GM19035 (cell line): Measurements from ENCODE around the gene IPO8.
"Not testable (repeated sequence)": the region's sequence is repeated elsewhere in the genome, so short reads cannot be mapped to it uniquely, and the experiment has no call there.

ENCODE experiments used
- ATAC-seq: cut with Tn5 transposase; IDR thresholded peaks from one replicate; pipeline ENCODE4 v1.9.1; 2021; ENCODE audit not compliant: unreplicated experiment

The IPO8 gene

DNA sequence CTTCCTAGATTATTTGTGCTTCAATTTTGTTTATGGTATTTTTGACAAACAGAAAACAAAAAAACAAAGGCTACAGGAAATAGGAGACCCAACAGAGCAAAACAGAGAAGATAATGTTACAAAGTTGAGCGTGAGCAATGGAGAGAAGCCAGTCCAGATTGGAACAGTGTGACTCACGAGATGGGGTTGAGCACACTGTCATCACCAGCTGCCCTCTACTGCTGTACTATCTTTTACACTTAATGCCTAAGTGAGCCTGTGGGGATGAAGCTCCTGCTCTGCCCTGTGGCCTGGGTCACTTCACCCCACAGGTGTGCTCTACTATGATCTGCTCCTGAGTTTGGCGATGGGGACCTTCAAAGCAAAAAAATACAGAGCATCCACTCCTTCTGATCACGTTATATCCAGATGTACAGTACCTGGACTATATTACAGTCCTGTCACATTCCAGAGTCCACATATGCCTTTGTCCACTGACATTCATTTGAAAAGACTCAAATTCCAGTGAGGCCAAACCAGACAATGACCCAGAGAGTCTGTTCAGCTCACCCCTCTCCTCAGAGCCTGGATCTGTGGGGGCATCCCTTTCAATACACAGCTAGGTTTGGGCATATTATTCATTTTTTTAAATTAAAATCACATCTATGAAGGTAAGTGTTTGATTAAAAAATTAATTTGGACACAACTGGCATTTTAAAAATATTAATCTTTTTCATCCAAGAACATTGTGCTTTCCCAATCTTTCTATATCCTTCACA lies 4.4 kb downstream of the IPO8 start:
- ATAC-seq = no peak

DNA sequence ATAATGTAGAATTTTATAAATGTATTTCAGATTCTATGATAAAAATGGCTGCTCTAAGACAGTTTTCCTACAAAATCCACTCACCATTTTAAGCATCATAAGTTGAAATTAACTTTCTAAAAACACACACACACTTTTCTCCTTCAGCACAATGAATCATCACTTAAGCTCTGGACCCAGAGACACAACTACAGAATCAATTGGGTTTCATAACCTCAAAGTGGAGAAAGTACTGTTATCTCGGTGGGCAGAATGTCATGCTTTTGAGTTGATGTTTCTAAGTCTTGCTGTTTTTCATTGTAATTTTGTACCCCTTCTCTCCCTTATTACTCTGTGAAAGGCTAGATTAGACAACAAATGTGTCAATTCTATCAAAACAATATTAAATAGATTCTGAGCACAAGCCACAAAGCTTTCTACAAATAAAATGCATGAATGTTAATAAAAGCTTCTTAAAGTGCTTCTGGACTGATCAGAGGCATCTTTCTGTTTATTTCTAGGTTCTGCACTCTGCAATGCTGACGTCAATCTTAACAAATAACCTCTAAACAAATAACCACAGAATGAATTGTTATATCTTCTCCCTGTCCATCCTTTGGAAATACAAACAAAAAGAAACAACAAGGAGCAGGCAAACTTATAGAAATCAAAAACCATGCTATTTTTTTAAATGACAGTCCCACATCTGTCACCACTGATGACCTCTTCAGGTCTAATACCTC lies 8.2 kb downstream of the IPO8 start:
- no peak for ATAC-seq

DNA sequence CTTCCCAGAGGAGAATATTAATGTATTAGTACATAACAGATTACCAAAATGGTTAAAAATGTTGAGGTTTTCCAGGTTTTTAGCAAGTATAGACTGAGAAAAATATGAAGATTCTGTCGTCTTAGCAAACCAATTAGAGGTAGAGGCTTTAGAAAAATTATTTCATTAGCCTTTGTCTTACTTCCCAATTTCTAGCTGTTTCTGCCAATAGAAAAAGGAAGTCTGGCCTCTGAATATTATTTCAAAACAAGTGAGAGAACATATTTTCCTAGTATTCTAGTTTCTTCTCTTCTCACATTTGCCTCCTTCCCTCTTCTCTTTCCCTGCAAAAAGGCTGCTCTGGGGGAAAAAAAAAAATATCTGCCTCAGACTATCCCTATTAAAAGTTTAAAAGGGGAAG lies 16.4 kb downstream of the IPO8 start:
- ATAC-seq = no peak

DNA sequence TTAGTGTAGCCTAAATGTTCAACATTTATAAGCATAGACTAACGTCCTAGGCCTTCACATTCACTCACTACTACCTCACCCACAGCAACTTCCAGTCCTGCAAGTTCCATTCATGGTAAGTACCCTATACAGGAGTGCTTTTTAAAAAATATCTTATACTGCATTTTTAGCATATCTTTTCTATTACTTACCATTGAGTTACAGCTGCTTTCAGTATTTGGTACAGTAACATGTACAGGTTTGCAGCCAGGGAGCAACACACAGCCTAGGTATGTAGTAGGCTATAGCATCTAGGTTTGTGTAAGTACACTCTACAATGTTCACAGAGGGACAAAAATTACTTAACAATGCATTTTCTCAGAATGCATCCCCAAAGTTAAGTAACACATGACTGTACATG lies 17.4 kb downstream of the IPO8 start:
- ATAC-seq = no peak

DNA sequence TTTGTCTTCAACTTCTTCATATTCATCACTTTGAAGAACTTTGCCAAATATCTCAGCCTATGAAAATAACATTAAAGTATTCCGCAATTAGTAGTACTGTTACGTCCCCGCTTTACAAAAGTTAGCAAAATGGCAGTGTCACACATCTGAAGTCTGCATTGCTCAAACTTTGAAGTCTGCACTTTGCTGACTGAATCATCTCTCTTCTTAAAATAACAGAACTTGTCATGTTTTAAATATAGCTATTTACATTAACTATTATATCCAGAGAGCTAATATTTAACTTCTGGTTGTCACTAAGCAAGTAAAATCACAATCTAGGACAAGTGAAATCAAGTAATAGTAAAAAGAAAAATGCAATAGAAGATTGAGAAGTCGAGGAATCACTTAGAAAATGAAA lies 34.5 kb downstream of the IPO8 start:
- no peak for ATAC-seq

DNA sequence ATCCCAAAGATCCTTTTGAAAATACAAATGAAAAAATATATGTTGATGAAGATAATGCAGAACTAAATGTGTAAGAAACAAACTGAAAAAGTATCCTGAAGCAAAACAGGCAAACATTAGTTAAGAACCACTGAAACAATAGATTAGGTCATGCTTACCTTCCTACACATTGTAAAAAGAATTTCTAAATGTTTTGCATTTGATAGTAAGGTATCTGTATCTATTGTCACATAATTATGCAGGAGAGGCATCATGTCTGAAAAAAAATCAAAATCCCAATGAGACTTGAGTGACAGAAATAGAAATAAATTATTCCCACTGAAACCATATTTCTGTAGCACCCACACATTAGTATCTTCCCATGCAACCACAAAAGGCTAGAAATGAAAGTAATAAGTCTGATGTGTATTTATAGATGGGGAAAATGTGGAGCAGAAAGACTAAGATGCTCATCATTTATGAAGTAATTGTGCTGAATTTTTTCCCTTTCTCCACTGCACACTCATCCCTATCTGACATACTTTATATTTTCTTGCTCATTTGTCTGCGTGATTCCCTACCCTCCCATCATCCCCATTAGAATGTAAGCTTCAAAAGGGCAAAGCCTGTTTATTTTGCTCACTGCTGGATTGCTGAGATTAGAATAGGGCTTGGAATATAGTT lies 43.5 kb downstream of the IPO8 start:
- ATAC-seq = no peak

DNA sequence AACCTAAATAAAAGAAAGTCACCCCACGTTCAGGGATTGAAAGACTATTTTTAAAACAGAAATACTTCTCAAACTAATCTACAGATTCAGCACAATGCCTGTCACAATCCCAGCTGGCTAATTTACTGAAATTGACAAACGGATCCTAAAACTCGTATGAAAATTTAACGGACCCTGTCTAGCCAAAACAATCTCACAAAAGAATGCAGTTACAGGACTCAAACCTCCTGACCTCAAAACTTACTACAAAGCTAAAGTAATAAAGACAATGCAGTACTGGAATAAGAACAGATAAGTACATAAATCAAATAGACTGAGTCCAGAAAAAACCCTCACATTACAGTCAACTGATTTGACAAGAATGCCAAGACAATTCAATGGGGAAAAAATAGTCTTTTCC lies 48.8 kb downstream of the IPO8 start:
- ATAC-seq = no peak

DNA sequence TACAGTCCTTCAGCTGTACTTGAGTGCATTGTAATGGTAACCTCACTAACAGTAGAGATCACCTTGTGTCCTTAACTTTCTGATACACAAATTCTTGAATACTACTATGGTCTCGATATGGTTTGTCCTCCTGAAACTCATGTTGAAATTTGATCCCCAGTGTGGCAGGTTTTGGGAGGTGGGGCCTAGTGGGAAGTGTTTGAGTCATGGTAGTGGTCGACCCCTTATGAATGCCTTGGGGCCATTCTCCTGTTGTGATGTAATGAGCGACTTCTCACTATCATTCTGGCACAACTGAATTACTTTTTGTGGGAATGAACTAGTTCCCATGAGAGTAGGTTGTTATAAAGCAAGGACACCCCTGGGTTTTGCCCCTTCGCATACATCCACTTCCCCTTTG lies 52.3 kb downstream of the IPO8 start:
- no peak for ATAC-seq

DNA sequence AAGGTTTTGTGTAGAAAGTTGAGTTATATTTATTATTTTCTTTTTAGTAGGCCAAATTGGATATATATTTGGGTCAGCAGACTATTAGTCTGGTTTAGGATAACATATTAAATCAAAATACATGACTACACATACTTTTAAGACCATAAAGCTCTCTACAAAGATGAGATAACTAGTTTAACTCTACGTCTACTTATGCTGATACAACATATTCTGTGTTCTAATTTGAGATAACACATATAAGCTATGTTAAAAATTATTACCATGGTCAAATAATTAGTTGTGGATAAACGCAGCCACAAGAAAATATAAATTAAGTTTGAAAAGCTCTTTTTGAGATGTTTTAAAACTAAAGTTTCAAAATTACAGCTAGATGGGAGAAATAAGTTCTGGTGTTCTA lies 55.3 kb downstream of the IPO8 start:
- ATAC-seq = no peak

DNA sequence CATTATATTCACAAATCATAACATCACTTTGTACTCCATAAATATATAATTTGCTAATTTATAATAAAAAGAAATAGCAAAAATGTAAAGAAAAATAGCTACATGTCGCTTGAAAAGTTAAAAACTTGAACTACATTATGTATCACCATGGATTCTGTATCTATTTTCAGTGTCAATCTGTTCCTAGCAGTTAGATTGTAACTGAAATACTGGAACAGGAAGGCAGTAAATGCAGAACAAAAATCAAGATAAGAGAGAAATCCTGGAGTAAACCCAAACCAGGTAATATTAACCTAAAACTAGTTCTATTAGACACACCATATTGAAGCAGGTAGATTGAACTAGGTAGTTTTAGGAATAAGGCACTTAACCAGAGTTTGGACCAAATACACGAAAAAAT lies 60.3 kb downstream of the IPO8 start:
- ATAC-seq = no peak

DNA sequence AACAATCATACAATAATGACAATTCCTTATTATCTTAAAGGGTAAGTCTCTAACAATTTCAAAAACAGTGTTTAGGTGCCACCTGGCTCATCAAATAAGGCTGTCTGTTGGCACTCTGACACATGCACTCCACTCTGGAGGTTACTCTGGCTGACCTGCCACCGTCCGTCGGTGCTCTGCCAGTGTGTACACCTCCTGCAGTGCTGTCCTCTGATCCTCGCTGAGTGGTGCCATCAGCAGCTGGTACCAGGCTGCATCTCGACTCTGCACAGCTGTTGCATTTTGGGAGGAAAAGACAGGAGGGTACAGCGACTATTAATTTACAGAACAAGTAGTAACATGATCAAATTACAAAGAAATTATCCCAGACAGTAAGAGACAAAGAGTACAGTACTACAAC lies 63.9 kb downstream of the IPO8 start:
- ATAC-seq = no peak

DNA sequence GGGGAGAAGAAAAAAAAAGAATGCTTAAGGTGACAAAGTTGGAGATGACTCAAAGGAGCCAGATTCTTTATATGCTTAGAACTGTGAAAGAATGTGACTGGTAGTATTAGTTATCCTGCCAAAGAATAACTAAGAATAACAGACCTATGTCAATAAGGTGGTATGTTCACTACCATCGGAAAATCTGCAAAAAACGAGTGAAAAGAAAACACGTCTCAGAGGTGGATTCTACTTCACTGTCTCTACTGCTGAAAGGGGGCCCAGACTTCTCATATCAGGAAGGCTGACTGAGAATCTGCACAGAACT lies 64.7 kb downstream of the IPO8 start:
- ATAC-seq = no peak

DNA sequence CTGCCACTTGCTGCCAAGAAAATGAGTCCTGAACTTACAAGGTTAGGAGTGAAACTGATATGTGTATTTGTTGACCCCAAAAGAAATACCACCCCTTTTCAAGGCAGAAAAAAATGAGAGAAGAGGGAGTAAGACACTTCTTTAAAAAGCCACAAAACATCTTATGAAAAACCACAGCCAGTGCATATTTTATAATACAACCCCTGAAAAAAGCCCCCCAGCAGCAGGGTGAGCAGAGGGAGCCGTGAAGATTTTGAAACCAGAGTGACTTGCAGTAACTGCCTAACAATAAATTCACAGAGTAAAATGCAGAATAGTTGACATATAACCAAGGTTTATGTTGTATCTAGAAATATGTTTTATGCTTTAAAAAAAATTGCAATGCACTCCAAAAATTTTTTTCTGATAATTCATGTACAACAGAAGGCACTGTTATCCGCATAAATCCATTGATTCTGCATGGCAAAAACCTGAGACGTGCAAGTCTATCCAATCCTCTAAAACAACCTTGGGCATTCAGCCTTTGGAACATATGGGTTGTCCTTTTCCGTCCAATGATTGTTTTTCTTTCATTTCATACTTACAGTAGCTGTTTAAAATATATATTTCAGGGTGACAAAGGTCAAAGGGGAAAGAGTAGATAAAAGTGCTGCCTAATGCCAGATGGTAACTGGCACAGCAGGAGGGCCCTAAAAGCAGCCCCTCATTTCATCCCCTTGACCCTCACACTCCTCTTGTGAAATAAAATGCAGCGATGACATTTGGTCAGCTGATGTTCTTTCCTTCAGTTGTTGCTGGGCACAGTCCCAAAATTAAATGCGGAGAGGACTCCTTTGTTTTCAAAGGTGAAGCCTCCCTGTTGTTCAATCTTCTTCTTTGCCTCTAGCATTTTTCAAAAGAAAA lies 65.3 kb downstream of the IPO8 start:
- ATAC-seq = no peak

DNA sequence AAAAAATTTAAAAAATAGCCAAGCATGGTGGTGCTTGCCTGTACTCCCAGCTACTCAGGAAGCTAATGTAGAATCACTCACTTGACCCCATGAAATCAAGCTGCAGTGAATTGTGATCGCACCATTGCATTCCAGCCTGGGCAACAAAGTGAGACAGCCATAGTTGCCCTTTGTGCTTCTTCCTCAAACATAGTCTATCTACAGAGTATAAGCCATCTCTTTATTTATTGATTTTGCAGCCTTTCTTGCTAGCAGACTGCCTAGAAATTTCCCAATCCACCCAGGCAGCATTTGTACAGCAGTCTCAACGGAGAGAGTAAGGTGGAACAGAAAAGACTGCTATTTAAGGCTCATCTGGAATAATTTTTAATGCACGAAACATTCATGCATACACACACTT lies 68.8 kb downstream of the IPO8 start:
- no peak for ATAC-seq

DNA sequence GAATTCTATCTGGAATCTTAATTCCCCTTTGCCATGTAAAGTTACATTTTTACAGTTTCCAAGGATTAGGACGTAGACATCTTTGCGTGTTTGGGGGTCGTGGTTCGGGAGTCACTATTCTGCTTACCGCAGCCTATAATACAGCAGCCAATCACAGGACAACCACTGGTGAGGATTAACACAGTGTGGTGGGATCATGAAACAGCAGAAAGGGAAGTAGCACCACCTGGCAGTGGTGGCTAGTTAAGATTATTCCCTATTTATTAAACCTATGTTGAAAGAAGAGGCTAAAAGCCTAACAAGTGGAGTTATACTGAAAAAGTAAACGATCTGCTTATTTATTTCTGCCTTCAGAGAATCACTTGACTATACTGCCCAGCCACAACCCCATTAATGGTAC lies 71.7 kb downstream of the IPO8 start:
- ATAC-seq = no peak

DNA sequence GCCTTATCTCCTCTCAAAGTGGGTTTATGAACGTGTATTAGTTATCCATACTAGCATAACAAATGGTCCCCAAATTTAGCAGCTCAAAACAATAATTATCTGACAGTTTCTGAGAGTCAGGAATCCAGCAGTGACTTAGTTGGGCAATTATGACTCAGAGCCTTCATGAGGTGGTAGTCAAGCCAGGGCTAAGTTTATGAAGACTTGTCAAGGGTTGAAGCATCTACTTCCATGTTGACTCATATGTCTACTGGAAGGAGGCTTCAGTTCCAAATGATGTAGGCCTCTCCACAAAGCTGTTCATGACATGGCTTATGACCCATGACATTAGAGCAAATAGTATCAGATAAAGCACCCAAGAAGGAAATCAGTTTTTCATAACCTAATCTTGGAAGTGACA lies 73.2 kb downstream of the IPO8 start:
- ATAC-seq = no peak

DNA sequence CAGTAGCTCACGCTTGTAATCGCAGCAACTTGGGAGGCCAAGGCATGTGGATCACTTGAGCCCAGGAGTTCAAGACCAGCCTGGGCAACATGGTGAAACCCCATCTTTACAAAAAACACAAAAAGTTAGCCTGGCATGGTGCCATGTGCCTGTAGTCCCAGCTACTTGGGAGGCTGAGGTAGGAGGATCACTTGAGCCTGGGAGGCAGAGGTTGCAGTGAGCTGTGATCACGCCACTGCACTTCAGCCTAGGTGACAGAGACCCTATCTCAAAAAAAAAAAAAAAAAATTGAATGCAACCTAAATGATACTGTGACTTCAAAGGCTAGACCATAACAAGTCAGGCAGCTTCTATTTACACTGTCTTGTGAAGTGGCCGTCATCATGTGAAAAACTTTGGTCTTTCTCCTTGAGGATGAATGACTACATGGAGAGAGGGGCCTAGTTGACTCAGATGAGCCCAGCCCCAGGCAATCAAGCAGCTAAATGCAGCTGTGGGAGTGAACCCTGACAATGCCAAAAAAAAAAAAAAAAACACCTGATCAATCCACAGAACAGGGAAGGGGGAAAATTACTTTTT lies 73.9 kb downstream of the IPO8 start:
- not testable (repeated sequence) for ATAC-seq

DNA sequence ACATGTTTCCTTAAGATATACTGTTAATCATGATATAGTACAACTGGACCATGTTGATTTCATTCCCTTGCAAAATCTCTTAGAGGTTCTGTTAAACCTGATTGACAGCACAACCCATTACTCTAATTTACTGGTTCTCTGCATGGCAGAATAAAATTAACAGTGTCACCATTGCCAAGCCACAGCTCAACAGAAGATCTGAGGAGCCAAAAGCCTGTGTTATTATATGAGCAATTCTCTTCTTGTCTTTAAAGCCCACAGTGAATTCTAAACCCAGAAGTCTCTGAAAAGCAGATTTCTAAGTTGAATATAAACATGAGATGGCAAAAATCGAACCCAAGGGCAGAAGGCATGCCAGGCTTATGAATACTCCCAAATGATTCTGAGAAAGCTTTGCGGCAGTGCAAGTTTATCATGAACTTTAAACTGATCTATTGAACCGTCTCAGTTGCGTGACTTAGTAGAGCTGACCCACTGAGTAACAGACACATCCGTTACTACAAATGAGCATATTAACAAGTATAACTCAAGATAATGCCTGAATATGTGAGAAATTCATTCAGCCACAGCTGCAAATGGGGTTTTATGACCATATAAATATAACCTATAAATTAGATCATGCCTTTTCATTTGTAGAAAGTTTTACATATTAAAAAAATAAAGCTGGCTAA lies 78.2 kb downstream of the IPO8 start:
- ATAC-seq = no peak

DNA sequence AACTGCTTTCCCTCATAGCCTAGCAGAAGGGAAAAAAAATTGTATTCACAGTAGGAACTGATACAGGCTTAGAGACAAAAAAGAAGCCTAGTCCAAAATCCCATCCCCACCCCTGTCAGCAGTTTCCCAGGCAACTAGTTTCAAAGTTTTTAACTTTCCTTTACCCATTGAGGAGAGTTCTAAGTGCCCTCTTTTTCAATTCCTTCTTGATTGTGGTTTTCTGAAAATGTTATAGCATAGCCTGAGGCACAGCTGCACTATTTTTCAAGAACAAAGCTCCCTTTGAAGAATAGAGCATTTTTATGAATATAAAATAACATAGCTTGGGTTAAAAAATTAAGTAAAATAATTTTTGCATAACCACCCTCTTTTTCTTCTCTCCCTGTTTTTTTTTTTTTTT lies 81.6 kb downstream of the IPO8 start:
- ATAC-seq = no peak

DNA sequence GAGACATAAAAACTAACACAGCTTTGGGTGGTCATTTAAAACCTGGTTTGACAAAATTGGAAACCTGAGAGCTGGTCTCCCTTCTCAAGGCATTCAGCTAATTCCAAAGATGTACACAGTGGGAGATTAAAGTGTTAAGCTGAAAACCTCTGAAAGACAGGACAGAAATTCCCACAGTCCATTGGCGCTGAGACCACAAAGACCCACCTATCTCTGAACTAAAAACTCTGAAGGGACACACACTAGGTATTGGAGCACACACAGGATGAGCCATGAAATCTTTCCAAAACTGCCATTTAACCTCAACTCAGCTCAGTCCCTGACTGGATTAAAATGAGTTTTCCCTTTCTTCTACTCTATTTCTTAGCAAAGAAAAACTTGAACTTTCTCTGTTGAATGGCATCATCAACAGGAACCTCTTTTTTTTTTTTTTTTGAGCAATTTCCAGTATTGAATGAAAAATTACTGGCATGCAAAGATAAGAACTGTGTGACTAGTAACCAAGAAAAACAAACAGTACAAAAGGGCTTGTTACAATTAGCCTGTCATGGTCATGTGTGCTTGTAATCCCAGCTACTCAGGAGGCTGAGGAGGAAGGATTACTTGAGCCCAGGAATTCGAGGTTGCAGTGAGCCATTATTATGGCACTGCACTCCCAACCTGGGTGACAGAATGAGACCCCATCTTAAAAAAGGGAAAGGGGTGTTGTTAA lies 82.4 kb downstream of the IPO8 start:
- ATAC-seq = no peak
